SK-N-SH (cell line): ENCODE measurements around the gene PLXNA4. TPM values are rescaled to one million over a fixed set of nuclear protein-coding genes. Genes with fewer than 3 reads are reported as not detected.

Experiments used
- CTCF ChIA-PET: fragments of 300-600, 350-600 bp; formaldehyde crosslinking; extraction: SDS; loops from one replicate; lab custom pipeline; 2021; lab: Yijun Ruan, JAX
- POLR2A ChIA-PET: fragments of 350-600 bp; sonication (Branson Sonifier 250); formaldehyde crosslinking; extraction: SDS; loops from one replicate; lab custom pipeline; 2020; ENCODE audit warnings: antibody characterized with exemption, inconsistent platforms; lab: Yijun Ruan, JAX
- DNase-seq: peaks from one replicate; pipeline ENCODE4 v3.0.0; 2012
- H2AFZ ChIP-seq: fragments of 200-600 bp; sonication (generic); 2 replicates; pipeline ENCODE4 v1.8.1; 2016; ENCODE audit warnings: antibody characterized with exemption, mild to moderate bottlenecking, low read depth
- H3F3A ChIP-seq: fragments of 200-600 bp; sonication (generic); replicated peaks from 2 replicates; pipeline ENCODE3; 2016; ENCODE audit warnings: antibody characterized with exemption, mild to moderate bottlenecking; ENCODE audit not compliant: insufficient read depth
- H3K27ac ChIP-seq, 2 experiments: fragments of 200-500 bp in 1 of 2; fragments of 200-600 bp in 1 of 2; sonication (Bioruptor generic) in 1 of 2; sonication (generic), shearing (Covaris generic) in 1 of 2; 2 replicates each; pipeline versions ENCODE4 v1.5.1 to v1.6.1; 2014 to 2016; ENCODE audit warnings: low read depth in 2 of 2, inconsistent platforms in 1 of 2, low read length in 1 of 2, mild to moderate bottlenecking in 1 of 2, mixed read lengths in 1 of 2
- H3K27me3 ChIP-seq: fragments of 200-600 bp; sonication (generic), shearing (Covaris generic); 2 replicates; pipeline ENCODE4 v1.6.1; 2016; ENCODE audit warnings: mixed run types; ENCODE audit not compliant: insufficient read depth
- H3K36me3 ChIP-seq, 2 experiments: fragments of 200-500 bp in 1 of 2; fragments of 200-600 bp in 1 of 2; sonication (Bioruptor generic) in 1 of 2; sonication (generic) in 1 of 2; replicated peaks in 1 of 2; 2 replicates each; pipeline versions ENCODE3 to v1.5.1; 2014 to 2016; ENCODE audit warnings: low read length in 1 of 2, mild to moderate bottlenecking in 1 of 2; ENCODE audit not compliant: insufficient read depth in 2 of 2, control insufficient read depth in 1 of 2
- H3K4me1 ChIP-seq, 2 experiments: fragments of 200-500 bp in 1 of 2; fragments of 200-600 bp in 1 of 2; sonication (Bioruptor generic) in 1 of 2; sonication (generic), shearing (Covaris generic) in 1 of 2; 2 replicates each; pipeline versions ENCODE4 v1.5.1 to v1.6.1; 2014 to 2016; ENCODE audit warnings: low read depth in 1 of 2, low read length in 1 of 2, mixed run types in 1 of 2; ENCODE audit not compliant: insufficient read depth in 2 of 2, control insufficient read depth in 1 of 2
- H3K4me2 ChIP-seq: fragments of 200-600 bp; sonication (generic), shearing (Covaris generic); 2 replicates; pipeline ENCODE4 v1.6.1; 2017; ENCODE audit warnings: mixed run types
- H3K4me3 ChIP-seq, 2 experiments: fragments of 200-500 bp in 1 of 2; fragments of 200-600 bp in 1 of 2; sonication (Bioruptor generic) in 1 of 2; sonication (generic), shearing (Covaris generic) in 1 of 2; 2 replicates each; pipeline versions ENCODE4 v1.5.1 to v1.8.1; 2014 to 2016; ENCODE audit warnings: low read depth in 2 of 2, inconsistent platforms in 1 of 2, low read length in 1 of 2, mild to moderate bottlenecking in 1 of 2, mixed read lengths in 1 of 2, moderate library complexity in 1 of 2
- H3K79me2 ChIP-seq: fragments of 200-600 bp; sonication (generic); 2 replicates; pipeline ENCODE4 v1.8.1; 2017; ENCODE audit warnings: mild to moderate bottlenecking; ENCODE audit not compliant: insufficient read depth
- H3K9ac ChIP-seq: fragments of 200-600 bp; sonication (generic); 2 replicates; pipeline ENCODE4 v1.6.1; 2017; ENCODE audit warnings: mixed run types
- H3K9me2 ChIP-seq: fragments of 200-600 bp; sonication (generic); 2 replicates; pipeline ENCODE4 v1.6.1; 2017; ENCODE audit warnings: mixed run types
- H3K9me3 ChIP-seq: fragments of 200-600 bp; sonication (generic); 2 replicates; pipeline ENCODE4 v1.6.1; 2017; ENCODE audit warnings: mixed run types, mild to moderate bottlenecking, moderate library complexity
- H4K20me1 ChIP-seq: fragments of 200-600 bp; sonication (generic); 2 replicates; pipeline ENCODE4 v1.6.1; 2017; ENCODE audit warnings: mild to moderate bottlenecking, mixed run types; ENCODE audit not compliant: insufficient read depth
- CHD2 ChIP-seq: fragments of 150-350 bp; IDR thresholded peaks from 2 replicates; pipeline ENCODE4 v1.6.1; 2018; ENCODE audit warnings: low read length; ENCODE audit not compliant: partially characterized antibody
- CTCF ChIP-seq: fragments of 200-600 bp; sonication (generic); IDR thresholded peaks from 2 replicates; pipeline ENCODE4 v1.6.1; 2017; ENCODE audit warnings: antibody characterized with exemption, mild to moderate bottlenecking, moderate library complexity
- ELF1 ChIP-seq: IDR thresholded peaks from 2 replicates; pipeline ENCODE4 v1.4.0; 2012
- EP300 ChIP-seq, 2 experiments: IDR thresholded peaks; 2 replicates each; pipeline versions ENCODE4 v1.4.0 to v1.6.1; 2012; ENCODE audit warnings: borderline replicate concordance in 1 of 2, low read depth in 1 of 2, low read length in 1 of 2
- FOXJ3 ChIP-seq: sonication (generic); formaldehyde crosslinking; IDR thresholded peaks from 2 replicates; pipeline ENCODE4 v1.5.1; 2020; ENCODE audit warnings: mild to moderate bottlenecking, missing genetic modification reagents
- GABPA ChIP-seq: IDR thresholded peaks from 2 replicates; pipeline ENCODE4 v1.4.0; 2012; ENCODE audit warnings: low read depth, mild to moderate bottlenecking
- GATA2 ChIP-seq: sonication (generic); formaldehyde crosslinking; IDR thresholded peaks from 2 replicates; pipeline ENCODE4 v1.5.0; 2020; ENCODE audit warnings: mild to moderate bottlenecking, missing genetic modification reagents
- IRF3 ChIP-seq: fragments of 150-350 bp; IDR thresholded peaks from 2 replicates; pipeline ENCODE4 v1.6.1; 2016; ENCODE audit warnings: mild to moderate bottlenecking, low read depth, low read length
- MXI1 ChIP-seq: IDR thresholded peaks from 2 replicates; pipeline ENCODE4 v1.6.1; 2012; ENCODE audit warnings: mild to moderate bottlenecking, low read depth, low read length, improper control_type of control experiment
- POLR2AphosphoS5 ChIP-seq: IDR thresholded peaks from 2 replicates; pipeline ENCODE4 v1.6.1; 2012; ENCODE audit warnings: low read depth, low read length
- RAD21 ChIP-seq: IDR thresholded peaks from 2 replicates; pipeline ENCODE4 v1.6.1; 2012; ENCODE audit warnings: mild to moderate bottlenecking, low read length
- RCOR1 ChIP-seq: fragments of 150-350 bp; IDR thresholded peaks from 2 replicates; pipeline ENCODE4 v1.6.1; 2017; ENCODE audit warnings: antibody characterized with exemption, low read length
- SIN3A ChIP-seq: IDR thresholded peaks from 2 replicates; pipeline ENCODE4 v1.6.1; 2012; ENCODE audit warnings: low read depth, mild to moderate bottlenecking, low read length, moderate library complexity, borderline replicate concordance
- SMC3 ChIP-seq: IDR thresholded peaks from 2 replicates; pipeline ENCODE4 v1.6.1; 2012; ENCODE audit warnings: low read depth, low read length, improper control_type of control experiment
- TEAD4 ChIP-seq: IDR thresholded peaks from 2 replicates; pipeline ENCODE4 v1.4.0; 2012; ENCODE audit warnings: mild to moderate bottlenecking, borderline replicate concordance; ENCODE audit not compliant: insufficient read depth
- YY1 ChIP-seq: IDR thresholded peaks from 2 replicates; pipeline ENCODE4 v1.4.0; 2012; ENCODE audit warnings: low read depth, mild to moderate bottlenecking
- ZBTB33 ChIP-seq: IDR thresholded peaks from 2 replicates; pipeline ENCODE4 v1.4.0; 2012; ENCODE audit warnings: low read depth, borderline replicate concordance
- WGBS: methylation state at CpG from one replicate; pipeline ENCODE4 v1.1.6; 2017; ENCODE audit warnings: low lambda C conversion rate; 5-methylcytosine and 5-hydroxymethylcytosine counted together
- polyA plus RNA-seq, 3 experiments: library from polyadenylated mRNA; depleted of rRNA; stranded (reverse); fragments of >200 nt; gene quantifications; 2 replicates each; pipeline ENCODE4 v1.2.3, GENCODE V29; 2012
- TF ChIP-seq, protein P1 (sequence below): IDR thresholded peaks from 2 replicates; pipeline ENCODE4 v1.6.1; 2012; ENCODE audit warnings: mild to moderate bottlenecking, low read depth, low read length, moderate library complexity
- TF ChIP-seq, protein P2 (sequence below): IDR thresholded peaks from 2 replicates; pipeline ENCODE4 v1.4.0; 2012; ENCODE audit warnings: low read depth, borderline replicate concordance

The PLXNA4 gene
- polyA plus RNA-seq, 1 of the 3 experiments (the other 2 are of a cell fraction): 2.4 TPM

- Histone ChIP-seq H3K27me3 (no peaks in the 10 kb centered on the region), H3F3A (no peaks in the 10 kb centered on the region), H3K27ac (no peak overlapping the region), H3K9ac (no peak overlapping the region), H3K4me2 (no peak overlapping the region), H3K9me3 (no peaks in the 10 kb centered on the region), H2AFZ (no peak overlapping the region), H3K9me2 (no peaks in the 10 kb centered on the region), H3K4me1 (peaks cover 0 to 11% of the 10 kb centered on the region in 2 experiments; a peak in 1 of 4 replicates), H3K79me2 (no peaks in the 10 kb centered on the region), H3K36me3 (no peaks in the 10 kb centered on the region), H4K20me1 (no peaks in the 10 kb centered on the region), H3K4me3 (no peak overlapping the region)
- no peak for DNase-seq
- POLR2A ChIA-PET: no interaction called here
- WGBS: 30% methylated on average over 1 of the region's 1 CpG
- TF ChIP-seq, protein P1, sequence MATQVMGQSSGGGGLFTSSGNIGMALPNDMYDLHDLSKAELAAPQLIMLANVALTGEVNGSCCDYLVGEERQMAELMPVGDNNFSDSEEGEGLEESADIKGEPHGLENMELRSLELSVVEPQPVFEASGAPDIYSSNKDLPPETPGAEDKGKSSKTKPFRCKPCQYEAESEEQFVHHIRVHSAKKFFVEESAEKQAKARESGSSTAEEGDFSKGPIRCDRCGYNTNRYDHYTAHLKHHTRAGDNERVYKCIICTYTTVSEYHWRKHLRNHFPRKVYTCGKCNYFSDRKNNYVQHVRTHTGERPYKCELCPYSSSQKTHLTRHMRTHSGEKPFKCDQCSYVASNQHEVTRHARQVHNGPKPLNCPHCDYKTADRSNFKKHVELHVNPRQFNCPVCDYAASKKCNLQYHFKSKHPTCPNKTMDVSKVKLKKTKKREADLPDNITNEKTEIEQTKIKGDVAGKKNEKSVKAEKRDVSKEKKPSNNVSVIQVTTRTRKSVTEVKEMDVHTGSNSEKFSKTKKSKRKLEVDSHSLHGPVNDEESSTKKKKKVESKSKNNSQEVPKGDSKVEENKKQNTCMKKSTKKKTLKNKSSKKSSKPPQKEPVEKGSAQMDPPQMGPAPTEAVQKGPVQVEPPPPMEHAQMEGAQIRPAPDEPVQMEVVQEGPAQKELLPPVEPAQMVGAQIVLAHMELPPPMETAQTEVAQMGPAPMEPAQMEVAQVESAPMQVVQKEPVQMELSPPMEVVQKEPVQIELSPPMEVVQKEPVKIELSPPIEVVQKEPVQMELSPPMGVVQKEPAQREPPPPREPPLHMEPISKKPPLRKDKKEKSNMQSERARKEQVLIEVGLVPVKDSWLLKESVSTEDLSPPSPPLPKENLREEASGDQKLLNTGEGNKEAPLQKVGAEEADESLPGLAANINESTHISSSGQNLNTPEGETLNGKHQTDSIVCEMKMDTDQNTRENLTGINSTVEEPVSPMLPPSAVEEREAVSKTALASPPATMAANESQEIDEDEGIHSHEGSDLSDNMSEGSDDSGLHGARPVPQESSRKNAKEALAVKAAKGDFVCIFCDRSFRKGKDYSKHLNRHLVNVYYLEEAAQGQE: no peak
- no peak for TF ChIP-seq MXI1
- TF ChIP-seq FOXJ3 (CRISPR knock-in tag): no peak
- TF ChIP-seq EP300 (IDR thresholded peaks at IDR 0.05; ENCODE audit: borderline replicate concordance in 1 of 2, low read depth in 1 of 2, low read length in 1 of 2): no peak
- no peak for TF ChIP-seq POLR2AphosphoS5
- no peak for TF ChIP-seq SIN3A
- TF ChIP-seq, protein P2, sequence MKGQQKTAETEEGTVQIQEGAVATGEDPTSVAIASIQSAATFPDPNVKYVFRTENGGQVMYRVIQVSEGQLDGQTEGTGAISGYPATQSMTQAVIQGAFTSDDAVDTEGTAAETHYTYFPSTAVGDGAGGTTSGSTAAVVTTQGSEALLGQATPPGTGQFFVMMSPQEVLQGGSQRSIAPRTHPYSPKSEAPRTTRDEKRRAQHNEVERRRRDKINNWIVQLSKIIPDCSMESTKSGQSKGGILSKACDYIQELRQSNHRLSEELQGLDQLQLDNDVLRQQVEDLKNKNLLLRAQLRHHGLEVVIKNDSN: no peak
- no peak for TF ChIP-seq RAD21
- TF ChIP-seq IRF3: no peak
- TF ChIP-seq CHD2: no peak
- no peak for TF ChIP-seq TEAD4
- no peak for TF ChIP-seq ZBTB33
- no peak for TF ChIP-seq GATA2 (CRISPR knock-in tag)
- TF ChIP-seq RCOR1: no peak
- TF ChIP-seq SMC3: no peak
- TF ChIP-seq YY1: no peak
- no peak for TF ChIP-seq ELF1
- no peak for TF ChIP-seq CTCF
- no peak for TF ChIP-seq GABPA
- CTCF ChIA-PET: interaction anchor here (0.7 to 2.0 kb wide), 4 partner anchors 27 to 132 kb away, joined by 3 to 8 read pairs (median 3); no protein-coding TSS in a partner anchor
Measured at GRCh38 chr7:132450696-132451095, 125.6 kb downstream of the PLXNA4 start.
